ENCODE results near the gene ASB13. TPM values are rescaled to one million over a fixed set of nuclear protein-coding genes. Genes with fewer than 3 reads are reported as not detected.
A peak's percentile ranks its signal among the peaks of the same experiment; 100 is the strongest.

The ASB13 gene
- polyA plus RNA-seq, 3 donors = 13.3 to 44.1 (median 37.8) TPM

DNA sequence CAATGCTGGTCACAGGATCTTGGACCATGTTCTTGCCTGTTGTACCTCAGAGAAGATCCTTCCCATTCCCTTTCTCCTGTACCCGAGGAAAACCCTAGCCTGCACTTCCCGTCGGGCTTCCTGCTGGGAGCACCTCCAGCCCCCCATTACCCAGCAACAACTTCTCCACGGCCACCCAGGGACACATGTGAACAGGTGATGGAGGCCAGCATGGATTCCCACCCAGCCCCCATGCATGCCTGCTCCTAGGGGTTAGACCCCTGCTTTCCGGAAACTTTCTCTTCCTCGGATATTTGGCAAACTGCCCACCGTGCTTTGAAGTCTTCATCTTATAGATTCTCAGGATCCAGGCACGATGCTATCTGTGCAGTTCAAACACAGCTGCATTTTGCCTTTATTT is 74.3 kb downstream of the ASB13 start:
- Histone ChIP-seq H3K36me3 (replicated peaks in 1 of 2; ENCODE audit: control insufficient read depth in 1 of 2, insufficient read depth in 2 of 2, low read length in 2 of 2) (no peaks in the 10 kb centered on the region), H3K4me3 (replicated peaks in 1 of 3; ENCODE audit: low read depth in 2 of 3, low read length in 3 of 3) (no peak overlapping the region), H4K20me1 (ENCODE audit: insufficient read depth, low read length) (no peaks in the 10 kb centered on the region), H3K9ac (ENCODE audit: insufficient read depth, low read length, poor library complexity, severe bottlenecking) (no peak overlapping the region), H3K4me2 (replicated peaks; ENCODE audit: extremely low read depth, low read length, poor library complexity, severe bottlenecking) (no peak overlapping the region), H3K9me3 (replicated peaks in 1 of 2; ENCODE audit: control insufficient read depth in 1 of 2, insufficient read depth in 1 of 2, low read length in 2 of 2) (no peaks in the 10 kb centered on the region), H3K27ac (ENCODE audit: low read depth in 1 of 2, low read length in 2 of 2) (no peak overlapping the region), H3K4me1 (ENCODE audit: control insufficient read depth in 1 of 2, insufficient read depth in 2 of 2, low read length in 2 of 2) (no peaks in the 10 kb centered on the region), H3K79me2 (ENCODE audit: insufficient read depth, low read length) (no peaks in the 10 kb centered on the region), H3K27me3 (ENCODE audit: control insufficient read depth in 2 of 2, insufficient read depth in 2 of 2, low read length in 2 of 2) (no peaks in the 10 kb centered on the region), H2AFZ (ENCODE audit: insufficient read depth, low read depth, low read length, poor library complexity, severe bottlenecking) (no peak overlapping the region)
- no peak overlapping the region for H3K27ac Mint-ChIP-seq
- no peaks in the 10 kb centered on the region for H3K36me3 Mint-ChIP-seq
- no peaks in the 10 kb centered on the region for H3K4me1 Mint-ChIP-seq
- intact Hi-C loops (cut with micrococcal nuclease) = no loop called here
- no peak for DNase-seq
- no peaks in the 10 kb centered on the region for H3K9me3 Mint-ChIP-seq
- no peak overlapping the region for H3K4me3 Mint-ChIP-seq
- H3K27me3 Mint-ChIP-seq (ENCODE audit: low read depth in 3 of 3) = peaks cover 5 to 10% (median 10%) of the 10 kb centered on the region in 3 donors
- TF ChIP-seq, protein P1, sequence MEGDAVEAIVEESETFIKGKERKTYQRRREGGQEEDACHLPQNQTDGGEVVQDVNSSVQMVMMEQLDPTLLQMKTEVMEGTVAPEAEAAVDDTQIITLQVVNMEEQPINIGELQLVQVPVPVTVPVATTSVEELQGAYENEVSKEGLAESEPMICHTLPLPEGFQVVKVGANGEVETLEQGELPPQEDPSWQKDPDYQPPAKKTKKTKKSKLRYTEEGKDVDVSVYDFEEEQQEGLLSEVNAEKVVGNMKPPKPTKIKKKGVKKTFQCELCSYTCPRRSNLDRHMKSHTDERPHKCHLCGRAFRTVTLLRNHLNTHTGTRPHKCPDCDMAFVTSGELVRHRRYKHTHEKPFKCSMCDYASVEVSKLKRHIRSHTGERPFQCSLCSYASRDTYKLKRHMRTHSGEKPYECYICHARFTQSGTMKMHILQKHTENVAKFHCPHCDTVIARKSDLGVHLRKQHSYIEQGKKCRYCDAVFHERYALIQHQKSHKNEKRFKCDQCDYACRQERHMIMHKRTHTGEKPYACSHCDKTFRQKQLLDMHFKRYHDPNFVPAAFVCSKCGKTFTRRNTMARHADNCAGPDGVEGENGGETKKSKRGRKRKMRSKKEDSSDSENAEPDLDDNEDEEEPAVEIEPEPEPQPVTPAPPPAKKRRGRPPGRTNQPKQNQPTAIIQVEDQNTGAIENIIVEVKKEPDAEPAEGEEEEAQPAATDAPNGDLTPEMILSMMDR (IDR thresholded peaks at IDR 0.05) = no peak
- WGBS (ENCODE audit: insufficient coverage) = 93% methylated on average over 7 of the region's 8 CpGs

DNA sequence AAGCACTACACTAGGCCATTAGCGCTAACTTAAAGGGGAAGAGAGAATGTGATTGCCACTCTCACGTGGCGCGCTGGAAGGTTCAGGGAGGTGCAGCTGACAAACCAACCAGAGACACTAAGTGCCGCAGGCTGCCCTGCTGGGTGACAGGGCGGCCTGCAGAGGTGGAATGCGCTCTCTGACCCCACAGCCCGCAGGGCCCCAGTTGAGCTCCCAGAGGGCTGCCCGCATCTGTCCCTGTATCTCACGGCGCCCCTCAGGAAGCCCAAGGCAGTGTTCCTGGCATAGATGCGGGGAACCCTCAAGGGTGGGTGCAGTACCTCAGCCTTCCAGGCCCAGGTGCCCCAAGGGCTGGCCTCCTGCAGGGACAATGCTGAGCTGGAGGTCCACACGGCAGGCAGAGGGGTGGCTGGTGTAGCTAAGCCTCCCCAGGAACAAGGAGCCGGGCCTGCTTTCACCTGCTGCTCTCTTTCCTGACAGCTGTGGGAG is 75.0 kb downstream of the ASB13 start:
- no peak overlapping the region for H3K27ac ChIP-seq (ENCODE audit: low read depth in 1 of 2, low read length in 2 of 2)
- 95% methylated on average over 12 of the region's 14 CpGs for WGBS (ENCODE audit: insufficient coverage)
- no peaks in the 10 kb centered on the region for H3K79me2 ChIP-seq (ENCODE audit: insufficient read depth, low read length)
- H3K27me3 ChIP-seq (ENCODE audit: control insufficient read depth in 2 of 2, insufficient read depth in 2 of 2, low read length in 2 of 2) = no peaks in the 10 kb centered on the region
- no peaks in the 10 kb centered on the region for H3K4me1 ChIP-seq (ENCODE audit: control insufficient read depth in 1 of 2, insufficient read depth in 2 of 2, low read length in 2 of 2)
- intact Hi-C loops (cut with micrococcal nuclease) = no loop called here
- Mint-ChIP-seq H3K36me3 (no peaks in the 10 kb centered on the region), H3K27ac (peak overlapping the region in 1 of 7 donors; percentile 26), H3K4me1 (no peaks in the 10 kb centered on the region), H3K4me3 (no peak overlapping the region), H3K9me3 (no peaks in the 10 kb centered on the region), H3K27me3 (ENCODE audit: low read depth in 3 of 3) (peaks cover 8 to 10% (median 9%) of the 10 kb centered on the region in 3 donors)
- DNase-seq = no peak
- H3K4me2 ChIP-seq (replicated peaks; ENCODE audit: extremely low read depth, low read length, poor library complexity, severe bottlenecking) = no peak overlapping the region
- H3K9me3 ChIP-seq (replicated peaks in 1 of 2; ENCODE audit: control insufficient read depth in 1 of 2, insufficient read depth in 1 of 2, low read length in 2 of 2) = no peaks in the 10 kb centered on the region
- no peak overlapping the region for H3K4me3 ChIP-seq (replicated peaks in 1 of 3; ENCODE audit: low read depth in 2 of 3, low read length in 3 of 3)
- H2AFZ ChIP-seq (ENCODE audit: insufficient read depth, low read depth, low read length, poor library complexity, severe bottlenecking) = no peak overlapping the region
- H3K9ac ChIP-seq (ENCODE audit: insufficient read depth, low read length, poor library complexity, severe bottlenecking) = no peak overlapping the region
- no peaks in the 10 kb centered on the region for H3K36me3 ChIP-seq (replicated peaks in 1 of 2; ENCODE audit: control insufficient read depth in 1 of 2, insufficient read depth in 2 of 2, low read length in 2 of 2)
- TF ChIP-seq, protein P1 (IDR thresholded peaks at IDR 0.05) = no peak
- no peaks in the 10 kb centered on the region for H4K20me1 ChIP-seq (ENCODE audit: insufficient read depth, low read length)

Measured in CD14-positive monocyte (primary cell).